PC-9 (cell line): ENCODE measurements around the gene MAP3K4.

Experiments used
- EZH2 ChIP-seq: fragments of 200-600 bp; sonication (generic); IDR thresholded peaks from 2 replicates; pipeline ENCODE4 v1.8.0; 2017; ENCODE audit warnings: antibody characterized with exemption, low read depth
- TF ChIP-seq, protein P1 (sequence below): fragments of 200-600 bp; sonication (generic); conservative IDR thresholded peaks from 2 replicates; pipeline ENCODE4 v1.6.1; 2017; ENCODE audit warnings: mixed run types, antibody characterized with exemption, mild to moderate bottlenecking, moderate library complexity

- TF ChIP-seq, protein P1, sequence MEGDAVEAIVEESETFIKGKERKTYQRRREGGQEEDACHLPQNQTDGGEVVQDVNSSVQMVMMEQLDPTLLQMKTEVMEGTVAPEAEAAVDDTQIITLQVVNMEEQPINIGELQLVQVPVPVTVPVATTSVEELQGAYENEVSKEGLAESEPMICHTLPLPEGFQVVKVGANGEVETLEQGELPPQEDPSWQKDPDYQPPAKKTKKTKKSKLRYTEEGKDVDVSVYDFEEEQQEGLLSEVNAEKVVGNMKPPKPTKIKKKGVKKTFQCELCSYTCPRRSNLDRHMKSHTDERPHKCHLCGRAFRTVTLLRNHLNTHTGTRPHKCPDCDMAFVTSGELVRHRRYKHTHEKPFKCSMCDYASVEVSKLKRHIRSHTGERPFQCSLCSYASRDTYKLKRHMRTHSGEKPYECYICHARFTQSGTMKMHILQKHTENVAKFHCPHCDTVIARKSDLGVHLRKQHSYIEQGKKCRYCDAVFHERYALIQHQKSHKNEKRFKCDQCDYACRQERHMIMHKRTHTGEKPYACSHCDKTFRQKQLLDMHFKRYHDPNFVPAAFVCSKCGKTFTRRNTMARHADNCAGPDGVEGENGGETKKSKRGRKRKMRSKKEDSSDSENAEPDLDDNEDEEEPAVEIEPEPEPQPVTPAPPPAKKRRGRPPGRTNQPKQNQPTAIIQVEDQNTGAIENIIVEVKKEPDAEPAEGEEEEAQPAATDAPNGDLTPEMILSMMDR: no peak
- no peak for TF ChIP-seq EZH2
These were observed 35.8 kb downstream of the MAP3K4 start for GRCh38 chr6:161027385-161027784.
